Fibroblast of lung (primary cell): ENCODE data around the gene LRRC18.

Experiments
- CTCF ChIP-seq, 2 donors: IDR thresholded peaks in 1 of 2; conservative IDR thresholded peaks in 1 of 2; 1 replicate in 1 of 2; 2 replicates in 1 of 2; pipeline ENCODE4 v1.5.1; 2011 to 2012; ENCODE audit warnings: low read length in 2 of 2, control low read depth in 1 of 2, inconsistent platforms in 1 of 2, low read depth in 1 of 2, mild to moderate bottlenecking in 1 of 2
- EZH2 ChIP-seq: IDR thresholded peaks from 2 replicates; pipeline ENCODE4 v1.5.1; 2012; ENCODE audit warnings: low read length, control low read depth, mild to moderate bottlenecking; ENCODE audit errors: missing control alignments

- no peak for TF ChIP-seq CTCF (conservative IDR thresholded peaks at IDR 0.05 in 1 of 2, IDR thresholded peaks at IDR 0.05 in 1 of 2; ENCODE audit: low read depth in 1 of 2, low read length in 2 of 2)
- no peak for TF ChIP-seq EZH2
Measured at GRCh38 chr10:48902096-48902495, 37.5 kb downstream of the LRRC18 start.
